Skeletal muscle tissue (tissue), 2 donors: ENCODE measurements around the gene SCYL3. TPM values are rescaled to one million over a fixed set of nuclear protein-coding genes. Genes with fewer than 3 reads are reported as not detected.

Experiments used
- small RNA-seq: library from RNA; depleted of rRNA; stranded (forward); fragments of <200 nt; gene quantifications from one replicate; pipeline ENCODE3, GENCODE V24; 2014
- total RNA-seq: library from RNA; depleted of rRNA; stranded (reverse); fragments of >200 nt; gene quantifications from one replicate; pipeline ENCODE4 v1.2.3, GENCODE V29; 2014

Gene SCYL3
- total RNA-seq, 1 donor from 2014 or later = 8.4 TPM

Small RNA genes within 50 kb of the gene (small RNA-seq; reads per million reads assigned to genes)
- gene RN7SL333P = 0.09 reads per million

Other genes starting within 250 kb of the SCYL3 start
- 8.4 TPM for gene SELL, start 182.3 kb downstream of the SCYL3 start, total RNA-seq
- 1.6 TPM for gene SELE, start 159.8 kb downstream of the SCYL3 start, total RNA-seq
- 4.2 TPM for gene METTL18, start 99.0 kb downstream of the SCYL3 start, total RNA-seq
- 48.0 TPM for gene KIFAP3, start 180.8 kb upstream of the SCYL3 start, total RNA-seq